Measurements from ENCODE around the gene EPHA1.

EPHA1 gene

DNA sequence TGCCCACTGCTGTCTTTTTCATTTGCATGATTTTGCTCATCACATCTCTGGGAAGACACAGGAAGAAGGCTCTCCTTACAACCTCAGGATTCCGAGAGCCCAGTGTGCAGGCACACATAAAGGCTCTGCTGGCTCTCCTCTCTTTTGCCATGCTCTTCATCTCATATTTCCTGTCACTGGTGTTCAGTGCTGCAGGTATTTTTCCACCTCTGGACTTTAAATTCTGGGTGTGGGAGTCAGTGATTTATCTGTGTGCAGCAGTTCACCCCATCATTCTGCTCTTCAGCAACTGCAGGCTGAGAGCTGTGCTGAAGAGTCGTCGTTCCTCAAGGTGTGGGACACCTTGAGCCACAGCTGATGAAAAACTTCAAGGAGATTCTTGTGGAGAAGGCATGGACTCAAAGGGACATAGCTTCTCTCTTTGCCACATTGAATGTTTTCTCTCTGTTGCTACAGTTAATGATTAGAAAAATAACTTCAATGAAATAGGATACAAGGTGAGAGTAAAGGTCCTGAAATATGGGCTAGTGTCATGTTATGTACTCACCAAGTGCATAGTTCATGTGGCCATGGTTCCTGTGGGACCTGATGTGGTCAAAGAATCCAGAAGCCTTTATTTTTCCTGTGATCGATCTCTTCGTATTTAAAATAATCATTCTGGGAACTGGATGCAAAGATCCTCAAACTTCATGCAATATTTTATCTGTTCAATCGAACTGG, 35.6 kb upstream of the EPHA1 start:
- TF ChIP-seq, protein P1, sequence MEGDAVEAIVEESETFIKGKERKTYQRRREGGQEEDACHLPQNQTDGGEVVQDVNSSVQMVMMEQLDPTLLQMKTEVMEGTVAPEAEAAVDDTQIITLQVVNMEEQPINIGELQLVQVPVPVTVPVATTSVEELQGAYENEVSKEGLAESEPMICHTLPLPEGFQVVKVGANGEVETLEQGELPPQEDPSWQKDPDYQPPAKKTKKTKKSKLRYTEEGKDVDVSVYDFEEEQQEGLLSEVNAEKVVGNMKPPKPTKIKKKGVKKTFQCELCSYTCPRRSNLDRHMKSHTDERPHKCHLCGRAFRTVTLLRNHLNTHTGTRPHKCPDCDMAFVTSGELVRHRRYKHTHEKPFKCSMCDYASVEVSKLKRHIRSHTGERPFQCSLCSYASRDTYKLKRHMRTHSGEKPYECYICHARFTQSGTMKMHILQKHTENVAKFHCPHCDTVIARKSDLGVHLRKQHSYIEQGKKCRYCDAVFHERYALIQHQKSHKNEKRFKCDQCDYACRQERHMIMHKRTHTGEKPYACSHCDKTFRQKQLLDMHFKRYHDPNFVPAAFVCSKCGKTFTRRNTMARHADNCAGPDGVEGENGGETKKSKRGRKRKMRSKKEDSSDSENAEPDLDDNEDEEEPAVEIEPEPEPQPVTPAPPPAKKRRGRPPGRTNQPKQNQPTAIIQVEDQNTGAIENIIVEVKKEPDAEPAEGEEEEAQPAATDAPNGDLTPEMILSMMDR (IDR thresholded peaks at IDR 0.05; ENCODE audit: low read depth, low read length), result no peak
- no peak for DNase-seq (ENCODE audit: extremely low read depth, low read depth)

DNA sequence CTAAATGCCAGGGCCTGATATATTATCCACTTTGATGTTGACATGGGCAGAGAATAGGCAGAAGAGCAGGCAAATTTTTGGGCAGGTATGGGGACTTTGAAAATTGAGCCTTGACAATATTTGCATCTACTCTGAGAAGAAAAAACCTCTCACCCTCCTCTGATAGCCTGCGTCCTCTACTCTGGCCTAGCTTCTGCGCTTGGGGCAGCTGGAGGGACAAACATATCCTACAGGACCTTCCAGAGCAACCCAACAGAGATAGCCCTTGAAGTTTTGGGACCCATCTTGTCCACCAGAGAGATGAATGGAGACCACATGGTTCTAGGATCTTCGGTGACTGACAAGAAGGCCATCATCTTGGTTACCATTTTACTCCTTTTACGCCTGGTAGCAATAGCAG, 34.5 kb upstream of the EPHA1 start, which contains the start of gene TAS2R60:
TAS2R60 (plus strand) TSS at position 301 of the 400 bp plus-strand sequence; CDS start at position 301, 0 bp downstream.
- DNase-seq (ENCODE audit: extremely low read depth, low read depth), result no peak
- TF ChIP-seq, protein P1 (IDR thresholded peaks at IDR 0.05; ENCODE audit: low read depth, low read length), result no peak

DNA sequence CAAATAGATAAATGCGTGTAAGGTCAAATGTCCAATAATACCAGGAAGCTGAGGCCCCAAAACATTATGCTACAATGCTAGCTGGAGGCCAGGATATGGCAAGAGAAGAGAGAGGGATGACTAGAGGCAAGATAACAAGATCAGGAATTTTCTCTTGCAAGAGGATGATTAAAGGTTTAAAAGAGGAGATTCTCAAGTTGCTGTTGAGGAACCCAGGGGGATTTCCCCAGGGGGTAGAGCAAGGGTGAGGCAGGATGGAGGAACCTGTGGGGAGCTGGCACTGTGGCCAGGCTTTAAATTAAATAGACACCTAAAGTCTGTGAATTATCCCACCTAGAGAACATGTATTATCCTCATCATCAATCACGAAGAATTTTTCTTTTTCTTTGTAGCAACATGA, 31.2 kb upstream of the EPHA1 start:
- no peak for DNase-seq (ENCODE audit: extremely low read depth, low read depth)
- TF ChIP-seq, protein P1 (IDR thresholded peaks at IDR 0.05; ENCODE audit: low read depth, low read length), result no peak

DNA sequence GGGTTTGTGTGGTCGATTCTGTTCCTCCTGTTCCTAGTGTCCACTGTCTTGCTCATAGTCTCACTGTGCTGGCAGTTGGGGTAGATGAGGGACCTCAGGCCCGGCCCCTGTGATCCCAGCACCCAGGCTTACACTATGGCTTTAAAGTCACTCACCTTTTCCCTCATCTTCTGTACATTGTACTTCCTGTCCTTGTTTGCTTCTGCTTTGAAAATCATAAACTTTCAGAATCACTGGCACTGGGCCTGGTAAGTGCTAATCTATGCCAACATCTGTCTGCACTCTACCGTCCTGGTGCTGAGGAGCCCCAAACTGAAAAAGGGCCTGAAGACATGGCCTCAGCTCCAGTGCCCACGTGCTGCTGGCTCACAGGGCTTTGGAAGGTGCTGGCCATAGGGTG, 28.9 kb upstream of the EPHA1 start:
- DNase-seq (ENCODE audit: extremely low read depth, low read depth), result no peak
- TF ChIP-seq, protein P1 (IDR thresholded peaks at IDR 0.05; ENCODE audit: low read depth, low read length), result no peak

DNA sequence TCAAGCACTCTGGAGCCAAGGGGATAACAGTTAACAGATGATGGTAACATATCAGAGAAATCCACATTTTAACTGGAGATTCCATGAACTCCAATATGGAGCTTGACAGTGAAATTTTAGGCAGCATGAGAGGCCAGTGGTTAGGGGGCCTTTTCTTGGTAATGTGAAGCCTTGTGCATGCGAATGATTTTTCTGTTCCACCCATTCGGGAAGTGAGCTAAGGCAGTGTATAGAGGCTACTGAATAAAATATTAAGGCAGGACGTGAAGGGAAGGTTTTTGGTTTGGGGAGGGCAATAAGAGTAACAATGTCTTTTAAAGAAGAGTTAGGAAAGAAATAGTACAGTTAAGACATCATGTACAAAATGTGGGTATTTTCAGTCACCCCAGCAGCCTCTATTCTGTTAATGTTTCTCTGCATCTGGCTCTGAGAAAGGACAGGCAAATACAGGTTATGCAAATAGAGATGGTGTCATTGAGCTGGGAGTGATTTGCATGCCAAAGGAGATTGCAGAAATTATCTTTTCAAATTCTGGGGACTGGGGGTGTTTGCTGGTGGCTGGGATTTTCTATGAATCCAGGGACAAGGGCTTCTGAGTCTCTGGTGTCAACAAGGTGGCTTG, 27.8 kb upstream of the EPHA1 start:
- TF ChIP-seq, protein P1 (IDR thresholded peaks at IDR 0.05; ENCODE audit: low read depth, low read length), result no peak
- no peak for DNase-seq (ENCODE audit: extremely low read depth, low read depth)

DNA sequence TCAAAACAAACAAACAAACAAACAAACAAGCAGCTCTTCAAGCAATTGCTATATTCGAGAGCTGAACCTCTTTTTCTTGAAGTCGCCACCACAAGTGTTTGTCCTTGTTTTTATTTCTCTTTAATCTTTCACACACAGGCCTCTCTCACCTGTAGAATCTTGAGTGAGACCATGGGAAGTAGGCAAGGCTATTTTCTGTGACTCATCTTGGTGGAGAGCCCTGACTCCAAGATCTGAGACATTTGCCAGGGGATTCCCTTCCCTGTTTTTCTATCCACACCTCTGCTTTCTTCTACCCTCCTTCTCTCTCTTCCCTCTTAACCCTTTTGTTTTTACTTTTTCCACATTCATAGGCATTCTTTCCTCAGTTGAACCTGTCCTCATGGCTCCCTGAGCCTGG, 26.6 kb upstream of the EPHA1 start:
- TF ChIP-seq, protein P1 (IDR thresholded peaks at IDR 0.05; ENCODE audit: low read depth, low read length), result no peak
- no peak for DNase-seq (ENCODE audit: extremely low read depth, low read depth)

DNA sequence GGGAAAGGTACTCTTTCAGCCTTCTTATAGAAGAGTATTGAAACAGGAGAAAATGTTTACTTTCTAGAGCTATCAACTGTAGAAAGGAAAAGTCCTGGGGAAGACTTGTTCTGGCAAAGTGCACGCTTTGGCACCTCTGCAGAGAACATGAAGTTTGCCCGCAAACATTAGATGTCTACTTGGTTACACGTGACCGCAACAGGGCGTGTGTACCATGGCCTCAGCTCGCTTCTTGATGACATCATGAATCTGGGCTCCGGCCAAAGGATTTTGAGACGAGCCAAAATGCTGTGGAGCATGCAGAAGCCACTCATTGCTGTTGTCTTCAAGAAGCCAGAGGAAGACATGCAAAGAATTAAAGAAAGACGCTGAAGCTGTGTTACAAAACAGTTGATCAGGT, 26.0 kb upstream of the EPHA1 start:
- DNase-seq (ENCODE audit: extremely low read depth, low read depth), result peak; percentile 79
- TF ChIP-seq, protein P1 (IDR thresholded peaks at IDR 0.05; ENCODE audit: low read depth, low read length), result no peak

Measured in AG09319 (cell line).